Testis (tissue), 2 donors: ENCODE measurements around the gene PCCB.

Experiments
- POLR2A ChIP-seq: fragments of 450-650 bp; IDR thresholded peaks from one replicate; pipeline ENCODE4 v1.6.1; 2017; ENCODE audit warnings: antibody characterized with exemption, mild to moderate bottlenecking, moderate library complexity
- TF ChIP-seq, protein P1 (sequence below), 3 experiments: fragments of 450-650 bp in 2 of 3; fragments of 200-600 bp in 1 of 3; sonication (generic) in 1 of 3; IDR thresholded peaks; one replicate each; pipeline ENCODE4 v1.5.1; 2016 to 2019; ENCODE audit warnings: antibody characterized with exemption in 3 of 3, mild to moderate bottlenecking in 2 of 3, moderate library complexity in 1 of 3

DNA sequence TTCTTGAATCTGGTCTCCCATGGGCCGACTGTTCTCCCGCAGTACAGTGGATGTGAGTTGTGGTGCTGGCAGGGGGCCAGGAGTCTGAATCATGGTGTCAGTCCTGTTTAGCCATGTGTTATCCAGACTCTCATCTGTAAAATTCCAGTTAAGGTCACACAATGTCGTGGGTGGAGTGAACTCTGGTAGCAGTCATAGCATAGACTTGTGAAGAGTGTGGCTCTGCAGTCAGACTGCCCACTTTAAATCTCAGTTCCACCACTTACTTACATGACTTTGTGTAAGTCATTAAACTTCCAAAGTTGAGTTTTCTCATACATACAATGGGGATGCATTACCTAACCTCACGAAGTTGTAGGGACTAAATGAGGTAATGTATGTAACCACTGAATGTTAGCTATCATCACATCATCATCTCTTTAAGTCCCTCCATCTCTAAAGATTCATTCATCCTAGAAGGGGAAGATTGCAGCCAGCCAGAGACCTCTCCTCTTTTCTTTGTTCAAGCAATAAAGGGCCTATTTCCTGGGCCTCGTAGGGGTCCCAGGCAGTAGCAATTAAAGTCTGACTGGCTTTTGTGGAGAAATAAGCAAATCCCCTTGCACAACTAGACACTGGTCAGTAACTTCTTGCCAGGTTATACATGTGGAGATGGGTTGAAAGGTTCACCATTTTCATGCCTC, 93.9 kb downstream of the PCCB start:
- TF ChIP-seq, protein P1, sequence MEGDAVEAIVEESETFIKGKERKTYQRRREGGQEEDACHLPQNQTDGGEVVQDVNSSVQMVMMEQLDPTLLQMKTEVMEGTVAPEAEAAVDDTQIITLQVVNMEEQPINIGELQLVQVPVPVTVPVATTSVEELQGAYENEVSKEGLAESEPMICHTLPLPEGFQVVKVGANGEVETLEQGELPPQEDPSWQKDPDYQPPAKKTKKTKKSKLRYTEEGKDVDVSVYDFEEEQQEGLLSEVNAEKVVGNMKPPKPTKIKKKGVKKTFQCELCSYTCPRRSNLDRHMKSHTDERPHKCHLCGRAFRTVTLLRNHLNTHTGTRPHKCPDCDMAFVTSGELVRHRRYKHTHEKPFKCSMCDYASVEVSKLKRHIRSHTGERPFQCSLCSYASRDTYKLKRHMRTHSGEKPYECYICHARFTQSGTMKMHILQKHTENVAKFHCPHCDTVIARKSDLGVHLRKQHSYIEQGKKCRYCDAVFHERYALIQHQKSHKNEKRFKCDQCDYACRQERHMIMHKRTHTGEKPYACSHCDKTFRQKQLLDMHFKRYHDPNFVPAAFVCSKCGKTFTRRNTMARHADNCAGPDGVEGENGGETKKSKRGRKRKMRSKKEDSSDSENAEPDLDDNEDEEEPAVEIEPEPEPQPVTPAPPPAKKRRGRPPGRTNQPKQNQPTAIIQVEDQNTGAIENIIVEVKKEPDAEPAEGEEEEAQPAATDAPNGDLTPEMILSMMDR (IDR thresholded peaks at IDR 0.05): no peak
- no peak for TF ChIP-seq POLR2A
